Measurements from ENCODE around the gene CC2D1A.

The CC2D1A gene

DNA sequence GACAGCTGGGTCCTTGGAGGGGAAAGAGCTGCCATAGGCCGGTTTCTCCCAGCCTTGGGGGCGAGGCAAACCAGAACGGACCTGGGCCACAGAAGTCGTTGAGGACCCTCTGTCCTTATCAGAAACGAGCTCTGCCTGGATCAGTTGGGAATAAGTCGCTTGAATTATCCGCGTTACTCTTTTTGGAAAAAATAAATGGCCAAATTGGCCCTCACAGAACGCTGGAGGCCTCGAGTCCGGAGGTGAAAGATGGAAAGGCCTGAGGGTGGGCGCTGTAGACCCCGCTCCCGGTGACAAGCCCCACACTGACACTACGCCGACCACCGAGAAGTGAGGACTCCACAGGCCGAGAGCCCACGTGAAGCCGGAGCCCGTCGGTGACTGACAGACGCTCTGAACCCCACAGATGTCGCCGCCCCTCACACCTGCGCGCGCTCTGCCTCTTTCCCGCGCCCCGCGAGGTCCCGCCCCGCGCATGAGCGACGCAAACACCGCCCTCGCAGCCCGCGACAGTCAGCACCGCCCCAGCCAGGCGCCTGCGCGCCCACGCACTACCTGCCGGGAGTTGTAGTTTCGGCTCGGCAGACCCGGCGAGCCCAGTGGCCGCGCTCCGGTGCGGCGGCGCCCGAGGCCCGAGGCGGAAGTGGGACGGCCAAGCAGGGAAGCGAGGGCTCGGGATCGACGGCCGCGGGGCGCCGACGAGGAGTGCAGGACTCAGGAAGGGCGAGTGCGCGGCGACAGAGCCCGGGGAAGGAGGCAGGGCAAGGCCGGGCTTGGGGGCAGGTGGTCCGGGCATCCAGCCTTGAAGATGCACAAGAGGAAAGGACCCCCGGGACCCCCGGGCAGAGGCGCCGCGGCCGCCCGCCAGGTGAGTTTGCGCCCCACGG is at the start of gene CC2D1A, which contains the start of gene BRME1:
CC2D1A (plus strand) TSS at position 568 of the 887 bp plus-strand sequence; CDS start at position 809, 241 bp downstream.
BRME1 (minus strand) TSS at position 484 of the 887 bp plus-strand sequence. CDS start 1,225 bp downstream, outside the sequence.
- no peak within 1 kb of the TSS for H3K27ac ChIP-seq (ENCODE audit: low read depth, low read length)
- no peaks in the 10 kb centered on the region for H3K27me3 ChIP-seq (ENCODE audit: control insufficient read depth, insufficient read depth, low read length)
- no peaks in the 10 kb centered on the region for H3K36me3 ChIP-seq (ENCODE audit: control insufficient read depth, insufficient read depth, low read length)
- peaks cover 7% of the 10 kb centered on the region for H3K4me1 ChIP-seq (ENCODE audit: control insufficient read depth, insufficient read depth, low read length)
- H3K9ac ChIP-seq (ENCODE audit: low read length), result peak within 1 kb of the TSS; percentile 71
- H3K4me3 ChIP-seq (ENCODE audit: low read length), result peak within 1 kb of the TSS; percentile 81

DNA sequence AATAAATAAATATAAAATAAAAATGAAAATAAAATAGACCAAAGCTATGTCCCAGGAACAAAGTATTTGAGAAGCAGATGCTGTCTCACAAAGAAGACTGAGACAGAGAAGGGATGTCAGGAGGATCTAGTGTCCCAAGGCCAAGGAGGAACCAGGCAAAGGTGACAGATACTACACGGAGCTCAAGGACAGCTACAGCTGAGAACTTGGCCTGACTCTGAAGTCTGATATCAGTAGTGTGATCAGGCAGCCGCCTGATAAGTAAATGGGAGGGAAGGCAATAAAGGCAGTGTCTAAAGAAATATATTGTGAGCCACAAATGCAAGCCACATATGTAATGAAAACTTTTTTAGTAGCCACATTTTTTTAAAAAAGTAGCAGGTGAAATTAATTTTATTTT is 49.5 kb upstream of the CC2D1A start:
- H3K36me3 ChIP-seq (ENCODE audit: control insufficient read depth, insufficient read depth, low read length), result no peaks in the 10 kb centered on the region
- peaks cover 5% of the 10 kb centered on the region for H3K4me1 ChIP-seq (ENCODE audit: control insufficient read depth, insufficient read depth, low read length)
- H3K27ac ChIP-seq (ENCODE audit: low read depth, low read length), result no peak overlapping the region
- H3K4me3 ChIP-seq (ENCODE audit: low read length), result no peak overlapping the region
- H3K9ac ChIP-seq (ENCODE audit: low read length), result no peak overlapping the region
- H3K27me3 ChIP-seq (ENCODE audit: control insufficient read depth, insufficient read depth, low read length), result no peaks in the 10 kb centered on the region

DNA sequence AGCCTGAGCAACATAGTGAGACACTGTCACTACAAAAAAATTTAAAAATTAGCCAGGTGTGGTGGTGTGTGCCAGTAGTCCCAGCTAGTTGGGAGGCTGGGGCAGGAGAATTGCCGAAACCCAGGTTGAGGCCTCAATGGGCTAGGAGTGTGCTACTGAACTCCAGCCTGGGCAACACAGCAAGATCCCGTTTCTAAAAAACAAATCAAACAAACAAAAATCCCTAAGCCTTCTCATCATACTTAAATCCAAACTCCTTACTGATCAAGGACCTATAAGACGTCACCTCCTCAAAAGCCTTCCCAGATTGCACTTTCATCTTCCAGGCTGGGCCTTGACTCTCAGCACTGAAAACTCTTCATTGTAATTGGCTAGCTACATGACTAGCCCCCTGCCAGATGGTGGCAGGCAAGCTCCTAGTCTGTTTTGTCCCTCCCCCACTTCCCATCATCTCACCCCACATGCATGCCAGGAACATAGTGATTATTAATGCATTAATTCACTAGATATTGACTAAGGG is 46.6 kb upstream of the CC2D1A start:
- no peak overlapping the region for H3K27ac ChIP-seq (ENCODE audit: low read depth, low read length)
- H3K4me1 ChIP-seq (ENCODE audit: control insufficient read depth, insufficient read depth, low read length), result peaks cover 7% of the 10 kb centered on the region
- no peak overlapping the region for H3K4me3 ChIP-seq (ENCODE audit: low read length)

DNA sequence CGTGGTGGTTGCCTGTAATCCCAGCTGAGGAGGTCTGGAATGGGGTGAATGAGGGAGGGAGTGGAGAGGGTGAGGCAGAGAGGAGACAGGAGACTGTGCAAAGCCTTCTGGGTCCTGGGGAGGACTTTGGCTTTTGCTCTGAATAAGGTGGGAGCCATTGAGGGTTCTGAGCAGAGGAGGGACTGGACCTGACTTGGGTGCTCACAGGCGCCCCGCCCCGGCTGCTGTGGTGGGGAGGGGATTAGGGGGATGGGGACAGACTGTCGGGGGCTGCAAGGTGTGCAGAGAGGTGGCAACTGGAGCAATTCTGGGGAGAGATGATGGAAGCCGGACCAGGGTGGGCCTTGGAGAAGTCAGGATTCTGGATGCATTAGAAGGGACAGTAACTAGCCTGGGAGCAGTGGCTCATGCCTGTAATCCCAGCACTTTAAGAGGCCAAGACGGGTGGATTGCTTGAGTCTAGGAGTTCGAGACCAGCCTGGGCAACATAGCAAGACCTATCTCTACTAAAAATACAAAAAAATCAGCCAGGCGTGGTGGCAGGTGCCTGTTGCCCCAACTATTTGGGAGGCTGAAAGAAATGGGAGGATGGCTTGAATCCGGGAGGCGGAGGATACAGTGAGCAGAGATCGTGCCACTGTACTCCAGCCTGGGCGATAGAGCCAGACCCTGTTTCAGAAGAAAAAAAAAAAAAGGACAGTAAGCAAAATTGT is 45.2 kb upstream of the CC2D1A start:
- no peaks in the 10 kb centered on the region for H3K36me3 ChIP-seq (ENCODE audit: control insufficient read depth, insufficient read depth, low read length)
- peaks cover 7% of the 10 kb centered on the region for H3K4me1 ChIP-seq (ENCODE audit: control insufficient read depth, insufficient read depth, low read length)
- no peak overlapping the region for H3K9ac ChIP-seq (ENCODE audit: low read length)
- peak overlapping the region; percentile 96 for H3K27ac ChIP-seq (ENCODE audit: low read depth, low read length)
- peaks cover 2% of the 10 kb centered on the region for H3K27me3 ChIP-seq (ENCODE audit: control insufficient read depth, insufficient read depth, low read length)
- H3K4me3 ChIP-seq (ENCODE audit: low read length), result peak overlapping the region; percentile 63

More for the DNA sequence above, 46.6 kb upstream of the CC2D1A start:
- no peaks in the 10 kb centered on the region for H3K27me3 ChIP-seq (ENCODE audit: control insufficient read depth, insufficient read depth, low read length)
- no peak overlapping the region for H3K9ac ChIP-seq (ENCODE audit: low read length)
- H3K36me3 ChIP-seq (ENCODE audit: control insufficient read depth, insufficient read depth, low read length), result no peaks in the 10 kb centered on the region

DNA sequence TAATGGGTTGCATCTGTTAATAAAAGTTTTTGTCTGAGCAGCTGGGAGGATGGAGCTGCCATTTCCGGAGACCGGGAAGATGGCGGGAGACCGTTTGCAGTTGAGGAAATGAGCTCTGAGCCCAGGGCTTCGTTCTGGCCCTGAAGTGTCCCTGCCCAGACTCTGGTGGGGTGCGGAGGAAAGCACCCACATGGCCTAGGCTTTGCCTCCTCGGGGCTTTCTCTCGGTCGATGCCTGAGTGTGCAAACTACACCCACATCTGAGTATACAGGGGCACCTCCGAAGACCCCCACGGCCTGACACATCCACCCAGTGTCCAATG is 44.6 kb upstream of the CC2D1A start:
- H3K4me3 ChIP-seq (ENCODE audit: low read length), result peak overlapping the region; percentile 63
- H3K36me3 ChIP-seq (ENCODE audit: control insufficient read depth, insufficient read depth, low read length), result no peaks in the 10 kb centered on the region
- peak overlapping the region; percentile 96 for H3K27ac ChIP-seq (ENCODE audit: low read depth, low read length)
- H3K4me1 ChIP-seq (ENCODE audit: control insufficient read depth, insufficient read depth, low read length), result peaks cover 10% of the 10 kb centered on the region
- H3K9ac ChIP-seq (ENCODE audit: low read length), result peak overlapping the region; percentile 56
- peaks cover 2% of the 10 kb centered on the region for H3K27me3 ChIP-seq (ENCODE audit: control insufficient read depth, insufficient read depth, low read length)

DNA sequence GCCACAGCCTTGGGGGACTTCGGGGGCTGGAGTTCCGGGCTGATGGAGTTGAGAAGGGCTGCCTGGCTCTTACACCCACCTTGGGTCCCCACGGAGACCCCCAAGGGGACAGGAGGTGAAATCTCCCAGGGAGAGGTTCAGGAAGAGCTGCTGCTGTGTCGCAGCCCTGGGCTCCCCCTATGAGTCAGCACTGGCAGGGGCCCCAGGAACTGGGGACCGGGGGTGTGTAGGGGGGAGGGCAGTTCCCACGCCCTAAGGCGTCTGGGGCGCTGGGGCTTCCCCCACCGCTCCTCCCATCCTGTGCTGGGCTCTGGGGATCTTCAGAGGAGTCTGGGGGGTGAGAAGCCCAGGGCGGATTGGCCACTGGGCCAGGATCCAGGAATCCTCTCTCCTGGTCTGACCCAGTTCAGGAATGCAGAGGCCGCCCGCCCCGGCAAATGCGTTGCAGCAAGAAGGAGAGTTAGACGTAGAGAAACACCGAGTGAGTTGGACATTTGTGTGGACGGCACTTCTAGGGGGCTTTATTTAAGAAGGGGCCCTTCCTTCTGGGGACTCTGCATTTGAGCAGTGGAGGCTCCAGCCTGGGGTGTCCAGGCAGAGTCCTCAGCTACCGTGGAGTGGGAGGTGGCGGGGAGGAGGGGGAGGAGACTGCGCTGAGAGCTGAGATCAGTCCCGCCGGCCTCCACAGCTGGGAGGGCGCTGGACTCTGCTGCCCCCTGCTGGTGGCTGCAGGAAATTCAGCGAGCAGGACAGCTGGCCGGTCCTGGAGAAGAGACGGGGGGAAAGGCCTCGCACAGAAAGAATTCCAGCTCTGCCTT is 44.1 kb upstream of the CC2D1A start:
- peaks cover 13% of the 10 kb centered on the region for H3K4me1 ChIP-seq (ENCODE audit: control insufficient read depth, insufficient read depth, low read length)
- no peaks in the 10 kb centered on the region for H3K36me3 ChIP-seq (ENCODE audit: control insufficient read depth, insufficient read depth, low read length)
- H3K9ac ChIP-seq (ENCODE audit: low read length), result peak overlapping the region; percentile 56
- H3K27ac ChIP-seq (ENCODE audit: low read depth, low read length), result peak overlapping the region; percentile 96
- peaks cover 2% of the 10 kb centered on the region for H3K27me3 ChIP-seq (ENCODE audit: control insufficient read depth, insufficient read depth, low read length)
- peak overlapping the region; percentile 63 for H3K4me3 ChIP-seq (ENCODE audit: low read length)

DNA sequence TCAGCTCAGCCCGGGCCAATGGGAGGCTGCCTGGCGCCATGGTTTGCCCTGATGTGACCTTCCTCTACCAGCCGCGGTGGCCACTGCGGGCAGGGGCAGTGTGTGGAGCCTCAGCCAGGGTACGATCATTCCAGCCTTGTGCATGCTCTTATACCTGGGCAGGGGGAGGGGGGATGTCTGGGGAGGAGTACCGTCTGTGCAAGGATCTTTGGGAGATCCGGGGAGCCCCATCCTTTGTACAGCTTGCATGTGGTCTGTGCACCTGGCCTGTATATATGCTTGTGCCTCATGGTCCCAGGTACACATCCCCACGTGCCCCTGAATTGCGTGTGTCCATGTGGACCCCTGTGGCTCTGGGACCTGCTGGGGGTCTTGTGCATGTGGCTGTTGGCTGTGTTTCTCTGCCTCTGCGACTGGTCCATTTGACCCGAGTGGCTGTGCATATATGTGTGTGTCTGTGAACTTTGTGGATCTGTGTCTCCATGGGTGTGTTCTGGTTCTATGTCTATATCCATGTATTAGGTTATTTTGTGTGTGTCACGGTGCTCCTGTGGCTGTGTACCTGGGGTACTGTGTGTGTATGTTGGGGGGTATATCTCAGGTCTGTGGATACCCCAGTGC is 41.8 kb upstream of the CC2D1A start:
- Histone ChIP-seq H3K4me1 (ENCODE audit: control insufficient read depth, insufficient read depth, low read length) (peaks cover 13% of the 10 kb centered on the region), H3K27ac (ENCODE audit: low read depth, low read length) (peak overlapping the region; percentile 21), H3K4me3 (ENCODE audit: low read length) (no peak overlapping the region)

DNA sequence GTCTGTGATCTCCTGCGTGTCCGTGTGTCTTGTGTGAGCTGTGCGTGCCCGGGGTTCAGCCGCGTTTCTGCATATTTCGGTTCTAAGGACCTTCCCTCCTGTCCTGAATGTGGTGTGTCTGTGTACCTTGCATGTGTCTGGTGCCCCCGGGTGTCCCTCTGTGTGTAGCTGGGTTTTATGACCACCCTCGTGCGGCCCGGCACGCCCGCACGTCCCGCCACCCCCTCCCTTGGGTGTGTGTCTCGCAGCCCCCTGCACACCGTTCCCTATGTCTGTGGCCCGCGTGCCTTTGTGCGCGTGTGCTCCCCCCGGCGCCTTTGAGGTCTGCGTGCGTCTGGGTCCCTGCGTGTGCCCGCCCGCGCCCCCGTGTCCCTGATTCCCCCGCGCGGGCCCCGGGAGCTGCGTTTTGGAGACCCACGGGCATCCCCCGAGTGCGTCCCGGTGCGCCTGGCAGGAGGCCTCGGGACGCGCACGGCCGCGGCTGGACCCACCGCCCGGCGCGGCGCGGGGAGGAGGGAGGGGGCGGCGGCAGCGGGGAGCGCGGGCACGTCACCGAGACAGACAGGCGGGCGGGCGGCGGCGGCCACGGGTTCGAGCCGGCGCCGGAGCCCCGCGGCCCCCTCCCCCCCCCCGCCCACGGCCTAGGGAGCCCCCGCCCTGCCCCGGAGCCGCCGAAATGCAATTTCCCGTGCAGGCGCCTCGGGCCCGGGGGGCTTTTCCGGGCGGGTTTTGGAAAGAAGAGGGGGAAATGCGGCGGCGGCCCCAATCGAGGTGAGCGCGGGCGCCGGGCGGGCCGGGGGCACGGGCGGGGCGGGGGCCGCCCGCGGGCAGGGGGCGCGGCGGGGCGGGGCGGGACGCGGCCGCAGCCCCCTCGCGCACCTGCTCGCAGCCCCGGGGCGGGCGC is 41.1 kb upstream of the CC2D1A start:
- Histone ChIP-seq H3K9ac (ENCODE audit: low read length) (no peak overlapping the region), H3K27me3 (ENCODE audit: control insufficient read depth, insufficient read depth, low read length) (peaks cover 2% of the 10 kb centered on the region), H3K4me1 (ENCODE audit: control insufficient read depth, insufficient read depth, low read length) (peaks cover 13% of the 10 kb centered on the region), H3K36me3 (ENCODE audit: control insufficient read depth, insufficient read depth, low read length) (no peaks in the 10 kb centered on the region), H3K4me3 (ENCODE audit: low read length) (no peak overlapping the region), H3K27ac (ENCODE audit: low read depth, low read length) (peak overlapping the region; percentile 21)

More for the DNA sequence above, 41.8 kb upstream of the CC2D1A start:
- Histone ChIP-seq H3K36me3 (ENCODE audit: control insufficient read depth, insufficient read depth, low read length) (no peaks in the 10 kb centered on the region), H3K27me3 (ENCODE audit: control insufficient read depth, insufficient read depth, low read length) (peaks cover 2% of the 10 kb centered on the region), H3K9ac (ENCODE audit: low read length) (no peak overlapping the region)

DNA sequence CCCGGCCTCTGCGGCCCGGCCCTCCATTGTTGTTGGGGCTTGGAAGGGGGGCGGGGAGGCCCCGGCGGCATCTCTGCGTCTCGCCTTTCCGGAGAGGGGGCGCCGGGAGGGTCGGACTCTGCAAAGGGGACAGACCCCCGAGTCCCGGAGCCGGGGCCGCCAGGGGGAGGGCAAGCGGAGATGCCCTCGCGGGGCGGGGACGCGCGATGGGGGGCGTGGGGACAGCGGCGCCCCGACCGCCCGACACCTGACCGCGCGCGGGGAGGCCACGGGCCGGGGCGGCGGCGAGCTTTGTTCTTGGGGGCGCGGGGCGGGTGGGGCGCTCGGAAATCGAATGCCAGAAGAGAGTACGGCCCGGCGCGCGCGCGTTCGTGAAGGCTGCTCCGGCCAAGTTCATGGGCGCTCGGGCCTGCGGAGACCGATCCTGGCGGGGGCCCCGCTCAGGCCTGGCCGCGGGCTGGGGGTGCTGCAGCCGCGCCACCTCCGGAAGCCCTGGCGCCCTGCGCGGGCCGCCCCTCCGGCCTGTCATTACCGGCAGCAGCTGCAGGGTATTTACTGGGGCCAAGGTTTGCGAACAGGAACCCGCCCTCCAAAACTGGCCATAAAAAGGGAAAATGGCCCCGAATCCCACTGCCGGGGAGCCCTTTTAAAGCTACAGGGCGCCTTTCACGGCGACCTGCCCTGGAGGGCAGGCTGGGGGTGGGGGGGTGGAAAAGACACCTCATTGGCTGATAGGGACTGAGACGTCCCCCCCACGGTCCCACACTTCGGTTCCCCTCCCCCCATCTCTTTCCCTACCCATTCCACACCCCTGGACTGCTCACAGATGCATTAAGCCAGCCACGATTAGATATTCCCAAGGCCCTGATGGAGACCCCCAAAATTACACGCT is 40.2 kb upstream of the CC2D1A start:
- Histone ChIP-seq H3K4me3 (ENCODE audit: low read length) (peak overlapping the region; percentile 67), H3K4me1 (ENCODE audit: control insufficient read depth, insufficient read depth, low read length) (peaks cover 13% of the 10 kb centered on the region), H3K27ac (ENCODE audit: low read depth, low read length) (peak overlapping the region; percentile 55), H3K27me3 (ENCODE audit: control insufficient read depth, insufficient read depth, low read length) (peaks cover 2% of the 10 kb centered on the region), H3K9ac (ENCODE audit: low read length) (no peak overlapping the region), H3K36me3 (ENCODE audit: control insufficient read depth, insufficient read depth, low read length) (no peaks in the 10 kb centered on the region)

DNA sequence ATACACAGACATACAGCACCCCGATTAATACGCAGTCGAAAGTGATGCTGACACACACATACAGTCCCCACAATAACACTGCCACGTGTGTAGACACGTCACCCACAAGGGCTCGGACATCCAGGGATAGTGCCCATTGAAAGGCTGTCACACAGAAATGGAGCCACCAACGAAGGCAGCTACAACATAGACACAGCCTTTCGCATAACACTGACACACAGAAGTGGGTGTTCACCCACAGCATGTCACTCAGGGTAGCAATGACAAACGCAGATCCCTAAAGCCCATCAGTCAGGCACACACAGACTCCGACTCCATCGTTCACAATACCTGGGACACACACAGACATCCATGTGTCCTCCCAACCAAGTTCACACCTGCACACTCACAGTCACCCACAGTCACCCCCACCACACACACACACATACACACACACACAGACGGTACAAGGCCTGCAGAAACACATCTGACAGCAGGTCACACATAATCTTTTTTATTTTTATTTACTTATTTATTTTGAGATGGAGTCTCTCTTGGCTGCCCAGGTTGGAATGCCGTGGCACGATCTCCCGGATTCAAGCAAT is 39.4 kb upstream of the CC2D1A start:
- Histone ChIP-seq H3K27me3 (ENCODE audit: control insufficient read depth, insufficient read depth, low read length) (peaks cover 2% of the 10 kb centered on the region), H3K27ac (ENCODE audit: low read depth, low read length) (no peak overlapping the region), H3K4me3 (ENCODE audit: low read length) (peak overlapping the region; percentile 67), H3K36me3 (ENCODE audit: control insufficient read depth, insufficient read depth, low read length) (no peaks in the 10 kb centered on the region), H3K4me1 (ENCODE audit: control insufficient read depth, insufficient read depth, low read length) (peaks cover 10% of the 10 kb centered on the region), H3K9ac (ENCODE audit: low read length) (no peak overlapping the region)

Measured in rectal smooth muscle tissue (tissue), 1 donor.